PFSK-1 (cell line): ENCODE results near the gene CDRT15.

ENCODE experiments used
- FOXP2 ChIP-seq: optimal IDR thresholded peaks from 2 replicates; pipeline ENCODE3; 2011; ENCODE audit warnings: borderline replicate concordance, control low read depth, inconsistent platforms; ENCODE audit not compliant: insufficient read depth; ENCODE audit errors: extremely low read length, extremely low read depth
- POLR2AphosphoS5 ChIP-seq: IDR thresholded peaks from 2 replicates; pipeline ENCODE4 v1.6.1; 2012; ENCODE audit warnings: low read depth, mild to moderate bottlenecking, control low read depth, low read length, moderate library complexity
- REST ChIP-seq, 2 experiments: IDR thresholded peaks; 2 replicates each; pipeline versions ENCODE4 v1.6.1 to v1.8.0; 2011 to 2012; ENCODE audit warnings: low read depth in 2 of 2, low read length in 2 of 2, control low read depth in 1 of 2, inconsistent platforms in 1 of 2, mild to moderate bottlenecking in 1 of 2, moderate library complexity in 1 of 2; ENCODE audit not compliant: insufficient read depth in 1 of 2
- SIN3A ChIP-seq: IDR thresholded peaks from 2 replicates; pipeline ENCODE4 v1.6.1; 2012; ENCODE audit warnings: mild to moderate bottlenecking, low read length, moderate library complexity, borderline replicate concordance; ENCODE audit not compliant: insufficient read depth
- TAF1 ChIP-seq: IDR thresholded peaks from 2 replicates; pipeline ENCODE4 v1.6.1; 2012; ENCODE audit warnings: low read length, control low read depth, borderline replicate concordance; ENCODE audit not compliant: insufficient read depth

Gene CDRT15

GRCh38 chr17:14206891-14207290, 29.8 kb downstream of the CDRT15 start:
- TF ChIP-seq POLR2AphosphoS5 (no peak), TAF1 (no peak), SIN3A (no peak), FOXP2 (no peak), REST (IDR thresholded peaks at IDR 0.05; ENCODE audit: insufficient read depth in 1 of 2, low read depth in 2 of 2, low read length in 2 of 2) (no peak)

GRCh38 chr17:14205992-14206461, 30.6 kb downstream of the CDRT15 start:
- TF ChIP-seq TAF1 (no peak), POLR2AphosphoS5 (no peak), FOXP2 (no peak), SIN3A (no peak), REST (IDR thresholded peaks at IDR 0.05; ENCODE audit: insufficient read depth in 1 of 2, low read depth in 2 of 2, low read length in 2 of 2) (no peak)

- TF ChIP-seq FOXP2 (no peak), TAF1 (no peak), REST (IDR thresholded peaks at IDR 0.05; ENCODE audit: insufficient read depth in 1 of 2, low read depth in 2 of 2, low read length in 2 of 2) (no peak), SIN3A (no peak), POLR2AphosphoS5 (no peak)
These were observed 31.3 kb downstream of the CDRT15 start for GRCh38 chr17:14205380-14205779.

- TF ChIP-seq FOXP2: no peak
- no peak for TF ChIP-seq SIN3A
- TF ChIP-seq TAF1: no peak
- no peak for TF ChIP-seq POLR2AphosphoS5
- TF ChIP-seq REST (IDR thresholded peaks at IDR 0.05; ENCODE audit: insufficient read depth in 1 of 2, low read depth in 2 of 2, low read length in 2 of 2): no peak
These were observed 32.1 kb downstream of the CDRT15 start for GRCh38 chr17:14204546-14204945.

- TF ChIP-seq FOXP2 (no peak), SIN3A (no peak), POLR2AphosphoS5 (no peak), TAF1 (no peak), REST (IDR thresholded peaks at IDR 0.05; ENCODE audit: insufficient read depth in 1 of 2, low read depth in 2 of 2, low read length in 2 of 2) (no peak)
These were observed 32.6 kb downstream of the CDRT15 start for GRCh38 chr17:14204084-14204483.
